GM13977 (cell line): ENCODE measurements around the gene ZNF485.

Source experiments
- DNase-seq: peaks from one replicate; pipeline ENCODE4 v3.0.0; 2012; ENCODE audit warnings: low spot score
- in situ Hi-C: fragments of 300-500 bp; cut with MboI; formaldehyde crosslinking; loops from one replicate; pipeline ENCODE4 v1.12.0; 2022; ENCODE audit warnings: low sequenced_read_pairs, low pct_unique_long_range_greater_than_20kb, mixed read lengths, inconsistent platforms; ENCODE audit not compliant: unreplicated experiment
- TF ChIP-seq, protein P1 (sequence below): IDR thresholded peaks from 2 replicates; pipeline ENCODE4 v1.5.1; 2012; ENCODE audit warnings: mild to moderate bottlenecking, control low read depth; ENCODE audit not compliant: insufficient read depth; ENCODE audit errors: extremely low read depth, missing control alignments

Gene ZNF485

DNA sequence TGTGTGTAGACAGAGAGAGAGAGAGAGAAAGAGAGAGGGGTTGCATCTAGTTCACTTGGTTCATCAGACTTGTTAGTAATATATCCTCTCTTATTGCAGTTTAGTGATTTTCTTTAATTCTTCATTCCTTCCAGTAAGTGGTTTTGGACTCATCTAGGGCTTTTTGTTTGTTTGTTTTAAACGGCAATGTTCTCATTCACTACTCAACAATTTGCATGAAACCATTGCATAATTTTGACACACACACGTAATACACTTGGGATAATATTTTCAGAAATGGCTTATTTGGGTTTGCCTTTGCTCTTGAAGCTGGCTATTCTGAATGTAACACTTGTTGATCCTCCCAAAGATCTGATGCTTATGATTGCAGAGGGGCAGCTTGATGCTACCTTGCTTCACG is 58.8 kb downstream of the ZNF485 start:
- TF ChIP-seq, protein P1, sequence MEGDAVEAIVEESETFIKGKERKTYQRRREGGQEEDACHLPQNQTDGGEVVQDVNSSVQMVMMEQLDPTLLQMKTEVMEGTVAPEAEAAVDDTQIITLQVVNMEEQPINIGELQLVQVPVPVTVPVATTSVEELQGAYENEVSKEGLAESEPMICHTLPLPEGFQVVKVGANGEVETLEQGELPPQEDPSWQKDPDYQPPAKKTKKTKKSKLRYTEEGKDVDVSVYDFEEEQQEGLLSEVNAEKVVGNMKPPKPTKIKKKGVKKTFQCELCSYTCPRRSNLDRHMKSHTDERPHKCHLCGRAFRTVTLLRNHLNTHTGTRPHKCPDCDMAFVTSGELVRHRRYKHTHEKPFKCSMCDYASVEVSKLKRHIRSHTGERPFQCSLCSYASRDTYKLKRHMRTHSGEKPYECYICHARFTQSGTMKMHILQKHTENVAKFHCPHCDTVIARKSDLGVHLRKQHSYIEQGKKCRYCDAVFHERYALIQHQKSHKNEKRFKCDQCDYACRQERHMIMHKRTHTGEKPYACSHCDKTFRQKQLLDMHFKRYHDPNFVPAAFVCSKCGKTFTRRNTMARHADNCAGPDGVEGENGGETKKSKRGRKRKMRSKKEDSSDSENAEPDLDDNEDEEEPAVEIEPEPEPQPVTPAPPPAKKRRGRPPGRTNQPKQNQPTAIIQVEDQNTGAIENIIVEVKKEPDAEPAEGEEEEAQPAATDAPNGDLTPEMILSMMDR: no peak
- no peak for DNase-seq
- in situ Hi-C loops: loop anchor here (25.0 kb wide), 1 partner anchor 1197 kb away; no protein-coding TSS in a partner anchor

DNA sequence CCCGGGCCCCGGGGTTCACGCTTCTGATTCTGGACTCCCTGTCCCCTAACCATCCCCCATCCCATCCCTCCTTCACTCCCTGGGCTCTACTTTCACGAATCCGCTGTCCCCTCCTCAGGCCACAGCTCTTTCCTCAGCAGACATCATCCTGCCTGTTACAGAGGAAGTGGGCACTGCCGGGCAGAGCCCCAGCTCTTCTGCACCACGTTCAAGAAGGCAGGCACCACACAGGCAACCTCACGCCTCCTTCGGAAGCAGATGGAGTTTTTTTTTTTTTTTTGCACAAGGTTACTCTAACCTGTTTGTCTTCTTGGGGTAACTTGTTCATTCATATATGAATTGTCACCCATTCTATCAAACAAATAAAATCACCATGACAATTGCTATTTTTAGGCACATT is 60.3 kb downstream of the ZNF485 start:
- in situ Hi-C loops: loop anchor here (25.0 kb wide), 1 partner anchor 1196 kb away; no protein-coding TSS in a partner anchor
- TF ChIP-seq, protein P1: no peak
- DNase-seq: no peak

DNA sequence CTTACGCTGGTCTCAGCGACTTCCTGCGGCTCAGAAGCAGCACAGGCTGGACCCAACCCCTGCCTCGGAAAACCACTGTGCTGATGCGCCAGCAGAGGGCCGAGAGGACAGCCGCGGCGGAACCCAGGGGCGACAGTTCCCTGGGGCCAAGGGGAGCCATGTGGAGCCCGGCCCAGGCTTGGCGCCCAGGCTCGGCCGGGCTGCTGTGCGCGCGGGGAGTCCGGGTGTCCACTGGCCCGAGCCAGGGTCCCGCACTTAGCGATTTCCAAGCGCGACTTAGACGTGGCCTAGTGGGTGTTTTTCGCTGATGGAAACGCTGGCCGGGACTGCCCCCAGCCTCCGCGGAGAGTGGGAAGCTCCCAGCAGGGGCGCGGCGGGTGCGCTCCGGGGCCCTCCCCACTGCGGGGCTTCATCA is 61.1 kb downstream of the ZNF485 start:
- peak; percentile 52 for DNase-seq
- in situ Hi-C loops: loop anchor here (25.0 kb wide), 1 partner anchor 1195 kb away; no protein-coding TSS in a partner anchor
- TF ChIP-seq, protein P1: no peak
